T-helper 22 cell (primary cell): Measurements from ENCODE around the gene WNT8A.
A peak's percentile ranks its signal among the peaks of the same experiment; 100 is the strongest.
"Not testable (repeated sequence)": the region's sequence is repeated elsewhere in the genome, so short reads cannot be mapped to it uniquely, and the experiment has no call there.

Experiments used
- DNase-seq: peaks from one replicate; pipeline ENCODE4 v3.0.0-alpha.2; 2020; ENCODE audit warnings: low read depth

The WNT8A gene, protein sequence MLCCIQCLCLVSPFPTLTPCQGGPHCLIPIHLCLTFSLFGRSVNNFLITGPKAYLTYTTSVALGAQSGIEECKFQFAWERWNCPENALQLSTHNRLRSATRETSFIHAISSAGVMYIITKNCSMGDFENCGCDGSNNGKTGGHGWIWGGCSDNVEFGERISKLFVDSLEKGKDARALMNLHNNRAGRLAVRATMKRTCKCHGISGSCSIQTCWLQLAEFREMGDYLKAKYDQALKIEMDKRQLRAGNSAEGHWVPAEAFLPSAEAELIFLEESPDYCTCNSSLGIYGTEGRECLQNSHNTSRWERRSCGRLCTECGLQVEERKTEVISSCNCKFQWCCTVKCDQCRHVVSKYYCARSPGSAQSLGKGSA

GRCh38 chr5:138083702-138084101, at the start of gene WNT8A:
WNT8A (plus strand) TSS chr5:138084033; CDS start chr5:138084128, 95 bp downstream.
- DNase-seq = no peak

GRCh38 chr5:138035605-138036537, 48.0 kb upstream of the WNT8A start:
- peak; percentile 37 for DNase-seq

DNA sequence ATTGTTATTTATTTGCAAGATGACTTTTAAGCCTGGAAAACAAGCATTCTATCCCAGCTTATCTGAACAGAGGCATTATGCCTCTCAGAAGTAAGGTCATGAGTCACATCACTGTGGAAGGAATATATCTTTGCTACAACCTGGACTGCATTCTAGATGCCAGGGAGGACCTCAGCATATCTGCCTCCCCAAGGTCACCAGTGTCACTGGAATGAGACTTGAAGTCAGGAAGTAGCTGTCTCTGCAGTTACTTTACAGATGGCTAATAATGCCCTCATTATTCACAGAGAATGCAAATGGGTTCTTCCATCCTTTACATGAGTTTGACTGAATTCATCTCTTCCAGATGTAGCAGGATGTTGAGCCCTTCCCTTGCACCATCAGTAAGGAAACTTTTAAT, 46.6 kb upstream of the WNT8A start:
- no peak for DNase-seq

DNA sequence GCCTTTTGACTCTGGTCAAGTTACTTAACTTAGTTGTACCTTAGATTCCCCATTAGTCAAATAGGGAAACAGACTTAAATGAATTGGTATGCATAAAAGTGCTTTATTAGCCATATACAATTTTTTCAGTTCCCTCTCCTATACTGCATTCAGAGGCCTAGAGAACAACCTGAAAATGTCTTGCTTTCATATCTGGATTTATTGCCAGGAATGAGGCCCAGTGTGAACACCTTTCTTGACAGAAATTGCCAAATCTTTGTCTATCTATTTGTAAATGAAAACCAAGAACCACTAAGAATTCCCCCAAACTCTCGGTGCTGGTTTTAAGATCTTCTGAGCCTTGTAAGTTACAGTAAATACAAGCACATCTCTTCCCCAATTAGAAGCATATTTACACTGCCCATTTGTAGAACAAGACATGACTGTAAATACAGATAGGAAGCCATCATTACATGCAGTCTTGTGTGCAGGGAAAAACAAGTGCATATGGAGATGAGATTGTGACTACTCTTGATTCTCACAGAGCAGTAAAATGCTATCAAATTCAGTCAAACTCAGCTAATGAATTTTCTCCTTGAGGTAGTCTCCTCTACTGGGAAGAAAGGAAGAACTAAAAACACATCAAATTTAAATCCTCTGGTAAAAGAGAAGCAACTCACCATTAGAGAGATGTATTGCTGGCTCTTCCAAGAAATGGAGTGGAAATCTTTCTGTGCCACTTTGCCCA, 45.8 kb upstream of the WNT8A start:
- DNase-seq = no peak

DNA sequence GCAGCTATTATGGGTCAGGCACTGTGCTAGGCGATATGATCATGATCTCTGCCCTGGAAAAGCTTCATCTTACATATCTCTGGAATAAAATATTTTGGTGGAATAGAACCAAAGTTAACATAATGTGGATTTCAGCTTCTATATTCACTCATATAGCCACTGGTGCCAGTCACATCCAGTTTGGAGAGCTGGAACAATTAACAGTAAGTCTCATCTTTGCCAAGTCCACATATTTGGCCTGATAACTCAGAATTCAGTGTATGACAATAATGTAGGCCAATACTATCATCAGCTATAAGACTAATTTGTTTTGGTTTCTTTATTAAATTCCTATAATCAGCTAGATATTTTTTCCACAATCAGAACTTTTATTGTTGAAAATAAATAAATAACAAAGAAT, 45.0 kb upstream of the WNT8A start:
- no peak for DNase-seq

- DNase-seq = not testable (repeated sequence)
These were observed 38.5 kb upstream of the WNT8A start for GRCh38 chr5:138045283-138045682.

GRCh38 chr5:138051441-138052296, 32.2 kb upstream of the WNT8A start:
- no peak for DNase-seq

DNA sequence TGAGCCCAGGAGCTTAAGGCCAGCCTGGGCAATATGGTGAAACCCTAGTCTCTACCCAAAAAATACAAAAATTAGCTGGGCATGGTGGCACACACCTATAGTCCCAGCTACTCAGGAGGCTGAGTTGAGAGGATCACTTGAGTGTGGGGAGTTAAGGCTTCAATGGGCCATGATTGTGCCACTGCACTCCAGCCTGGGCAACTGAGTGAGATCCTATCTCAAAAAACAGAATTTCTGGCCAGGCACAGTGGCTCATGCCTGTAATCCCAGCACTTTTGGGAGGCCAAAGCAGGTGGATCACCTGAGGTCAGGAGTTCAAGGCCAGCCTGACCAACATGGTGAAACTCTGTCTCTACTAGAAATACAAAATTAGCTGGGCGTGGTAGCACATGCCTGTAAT, 31.1 kb upstream of the WNT8A start:
- DNase-seq = not testable (repeated sequence)

- DNase-seq = no peak
These were observed 30.3 kb upstream of the WNT8A start for GRCh38 chr5:138053554-138053953.

DNA sequence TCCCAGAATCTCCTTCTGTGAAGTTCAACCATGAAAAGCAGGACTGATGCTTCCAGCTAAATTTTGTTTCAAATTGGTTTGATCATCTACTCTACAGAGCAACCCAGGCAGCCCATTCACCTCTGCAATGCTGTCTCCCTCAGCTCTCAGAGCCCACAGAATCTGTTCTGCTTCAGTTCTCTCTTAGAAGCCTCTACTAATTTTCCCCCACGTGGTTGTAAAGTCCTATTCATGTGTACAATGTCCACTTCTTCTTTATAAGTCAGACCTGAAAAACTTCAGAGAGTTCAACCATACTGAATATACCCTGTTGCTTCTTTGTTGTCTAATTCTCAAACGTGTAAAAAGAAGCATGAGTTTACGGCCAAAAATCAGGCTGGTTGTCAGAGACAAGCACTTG, 29.6 kb upstream of the WNT8A start:
- no peak for DNase-seq

DNA sequence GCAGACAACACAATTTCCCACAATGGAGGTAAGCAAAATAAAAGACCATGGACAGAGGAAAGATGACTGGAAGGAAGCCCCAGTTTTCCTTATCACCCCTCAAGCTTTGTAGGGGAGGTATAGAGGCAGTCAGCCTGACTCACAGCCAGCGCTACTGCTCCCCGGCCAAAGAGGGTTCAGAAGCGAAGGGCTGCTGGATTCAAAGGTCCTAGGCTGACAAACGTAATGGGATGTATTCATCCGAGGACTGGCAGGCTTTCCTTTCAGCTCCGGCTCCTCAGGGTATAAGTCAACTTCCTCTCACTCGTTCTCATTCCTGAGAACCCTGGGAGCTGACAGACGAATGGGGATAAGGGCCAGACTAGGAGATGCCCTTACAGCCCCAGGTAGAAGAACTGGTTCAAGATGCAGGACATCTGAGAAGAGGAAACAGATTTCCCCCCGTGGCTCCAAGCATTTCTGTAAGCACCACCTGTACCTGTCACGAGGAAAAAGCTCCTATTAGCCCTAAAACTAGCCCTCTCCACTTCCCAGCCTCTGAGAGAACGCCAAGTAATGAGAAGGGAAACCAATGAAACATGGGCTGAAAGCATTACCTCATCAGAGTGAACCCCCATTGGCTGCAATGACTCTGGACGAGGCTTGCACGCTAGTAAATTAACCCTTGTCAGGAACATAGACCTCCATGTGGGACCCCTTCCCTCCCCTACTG, 28.8 kb upstream of the WNT8A start:
- no peak for DNase-seq

DNA sequence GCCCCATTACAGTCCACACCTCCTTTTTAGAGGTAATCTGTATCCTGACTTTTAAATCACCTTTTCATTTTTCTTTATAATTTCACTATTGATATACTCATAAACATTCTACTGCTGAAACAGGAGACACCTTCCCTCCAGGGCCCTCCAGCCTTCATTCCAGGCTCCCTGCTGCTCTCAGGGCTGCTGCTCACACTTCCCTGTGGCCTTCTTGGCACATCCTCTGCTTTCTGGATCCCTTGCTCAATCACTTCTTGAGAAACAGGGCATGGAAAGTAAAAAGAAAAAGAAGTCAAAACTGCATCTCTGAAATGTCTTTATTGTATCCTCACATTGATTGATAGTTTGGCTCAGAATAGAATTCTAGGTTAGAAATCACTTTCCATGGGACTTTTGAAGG, 19.3 kb upstream of the WNT8A start:
- DNase-seq = no peak

DNA sequence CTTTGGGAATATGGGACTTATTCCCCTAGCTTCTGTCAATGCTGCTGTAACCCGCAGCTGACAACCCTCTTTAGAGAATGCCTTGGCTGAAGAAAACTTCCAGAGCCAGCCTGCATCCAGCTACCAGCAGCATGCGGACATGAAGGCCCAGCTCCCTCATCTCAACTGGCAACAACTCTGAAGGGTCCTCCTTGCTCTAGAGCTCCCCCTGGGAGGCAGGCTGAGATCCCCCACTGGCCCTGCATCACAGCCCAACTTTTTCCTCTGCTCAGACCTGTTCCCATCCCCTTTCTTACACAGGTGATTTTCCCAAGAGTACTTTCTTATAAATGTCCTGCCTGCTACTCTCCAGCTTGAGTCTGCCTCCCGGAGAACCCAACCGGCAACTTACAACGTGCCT, 18.7 kb upstream of the WNT8A start:
- no peak for DNase-seq

- DNase-seq = no peak
These were observed 15.9 kb upstream of the WNT8A start for GRCh38 chr5:138067945-138068344.

- DNase-seq = peak; percentile 19
These were observed 14.9 kb upstream of the WNT8A start for GRCh38 chr5:138068742-138069600.

DNA sequence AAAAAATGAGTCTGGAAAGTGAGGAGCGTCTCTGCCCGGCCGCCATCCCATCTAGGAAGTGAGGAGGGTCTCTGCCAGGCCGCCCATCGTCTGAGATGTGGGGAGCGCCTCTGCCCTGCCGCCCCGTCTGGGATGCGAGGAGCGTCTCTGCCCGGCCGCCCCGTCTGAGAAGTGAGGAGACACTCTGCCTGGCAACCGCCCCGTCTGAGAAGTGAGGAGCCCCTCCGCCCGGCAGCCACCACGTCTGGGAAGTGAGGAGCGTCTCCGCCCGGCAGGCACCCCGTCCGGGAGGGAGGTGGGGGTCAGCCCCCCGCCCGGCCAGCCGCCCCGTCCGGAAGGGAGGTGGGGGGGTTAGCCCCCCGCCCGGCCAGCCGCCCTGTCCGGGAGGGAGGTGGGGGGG, 13.8 kb upstream of the WNT8A start:
- DNase-seq = not testable (repeated sequence)

DNA sequence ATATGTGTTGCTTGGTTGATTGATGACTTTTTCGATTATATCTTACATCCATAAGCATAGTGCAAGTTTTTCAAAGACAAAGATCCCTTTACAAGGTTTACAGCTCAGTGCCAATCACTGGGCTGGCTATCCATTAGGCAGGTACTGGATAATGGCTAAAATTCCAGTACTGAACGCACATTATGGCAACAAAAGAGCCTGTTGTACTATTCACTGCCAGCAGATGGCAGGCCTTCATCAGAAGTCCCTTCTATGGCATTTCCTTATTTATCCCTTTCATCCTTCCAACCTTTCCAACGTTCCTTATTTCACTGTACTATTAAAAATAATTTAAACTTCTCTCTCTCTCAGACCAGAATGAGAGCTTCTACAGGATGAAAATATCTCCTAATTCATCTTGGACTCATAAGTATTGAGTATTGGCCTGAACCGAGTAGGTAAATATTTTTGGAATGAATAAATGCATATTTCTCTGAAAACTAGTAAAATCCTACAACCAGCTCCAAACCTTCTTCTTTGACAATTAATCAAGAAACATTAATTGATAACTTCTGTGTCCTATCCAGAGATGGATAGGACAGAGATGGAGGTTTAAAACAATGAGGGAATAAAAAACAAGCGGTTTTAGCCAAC, 6.7 kb upstream of the WNT8A start:
- peak; percentile 11 for DNase-seq

DNA sequence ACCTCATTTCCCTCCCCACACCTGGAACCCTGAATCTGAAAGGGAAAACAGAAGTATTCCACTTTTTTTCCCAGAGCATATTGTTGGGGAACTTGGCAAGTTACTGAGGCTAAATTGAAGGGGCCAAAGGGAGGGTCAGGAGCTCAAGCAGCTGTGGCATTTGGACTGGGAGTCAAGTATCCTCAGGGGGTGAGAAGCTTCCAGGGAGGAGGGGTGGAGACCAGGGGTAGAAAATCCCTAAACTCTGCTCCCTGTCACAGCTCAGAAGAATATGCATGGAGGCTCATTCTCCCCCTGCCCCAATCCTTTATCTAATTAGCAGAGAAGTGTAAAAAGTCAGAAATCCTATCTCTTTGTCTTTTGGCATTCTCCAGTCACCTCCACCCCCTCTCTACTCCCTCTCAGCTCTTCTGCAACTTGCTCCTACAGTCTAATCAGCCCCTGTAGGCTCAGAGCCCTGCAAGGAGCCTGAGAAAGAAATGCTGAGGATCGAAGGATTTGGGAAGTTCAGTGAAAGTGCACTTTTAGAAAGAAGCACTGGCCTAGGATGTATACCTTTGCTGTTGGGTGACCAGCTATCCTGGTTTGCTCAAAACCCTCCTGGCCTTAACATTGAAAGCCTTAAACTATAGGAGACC, 5.7 kb upstream of the WNT8A start:
- no peak for DNase-seq

- DNase-seq = no peak
These were observed 1.8 kb upstream of the WNT8A start for GRCh38 chr5:138082033-138082432.
